ENCODE data around the gene ACSS3.

The ACSS3 gene

GRCh38 chr12:81231574-81232368, 153.9 kb downstream of the ACSS3 start:
- no peak for DNase-seq

- DNase-seq, result no peak
Observed at GRCh38 chr12:81245458-81245857, 167.6 kb downstream of the ACSS3 start.

GRCh38 chr12:81245907-81246570, 168.2 kb downstream of the ACSS3 start:
- peak; percentile 69 for DNase-seq

GRCh38 chr12:81249976-81250375, 172.1 kb downstream of the ACSS3 start:
- no peak for DNase-seq

- DNase-seq, result no peak
Observed at GRCh38 chr12:81252228-81252627, 174.3 kb downstream of the ACSS3 start.

GRCh38 chr12:81253360-81253759, 175.5 kb downstream of the ACSS3 start:
- DNase-seq, result no peak

GRCh38 chr12:81255456-81255855, 177.6 kb downstream of the ACSS3 start:
- peak; percentile 60 for DNase-seq

GRCh38 chr12:81255947-81256346, 178.1 kb downstream of the ACSS3 start:
- no peak for DNase-seq

- no peak for DNase-seq
Observed at GRCh38 chr12:81257947-81258551, 180.2 kb downstream of the ACSS3 start.

- no peak for DNase-seq
Observed at GRCh38 chr12:81259360-81259759, 181.5 kb downstream of the ACSS3 start.

GRCh38 chr12:81261508-81262207, 183.8 kb downstream of the ACSS3 start:
- no peak for DNase-seq

- no peak for DNase-seq
Observed at GRCh38 chr12:81263072-81263471, 185.2 kb downstream of the ACSS3 start.

- DNase-seq, result no peak
Observed at GRCh38 chr12:81270385-81270784, 192.5 kb downstream of the ACSS3 start.

GRCh38 chr12:81274637-81275529, 197.0 kb downstream of the ACSS3 start:
- DNase-seq, result no peak

GRCh38 chr12:81284137-81284536, 206.3 kb downstream of the ACSS3 start:
- peak; percentile 94 for DNase-seq

- DNase-seq, result no peak
Observed at GRCh38 chr12:81288651-81289050, 210.8 kb downstream of the ACSS3 start.

GRCh38 chr12:81294325-81295190, 216.7 kb downstream of the ACSS3 start:
- DNase-seq, result no peak

GRCh38 chr12:81295251-81295650, 217.4 kb downstream of the ACSS3 start:
- DNase-seq, result no peak

- DNase-seq, result no peak
Observed at GRCh38 chr12:81296556-81297305, 218.9 kb downstream of the ACSS3 start.

- no peak for DNase-seq
Observed at GRCh38 chr12:81297601-81298000, 219.7 kb downstream of the ACSS3 start.

GRCh38 chr12:81300454-81300853, 222.6 kb downstream of the ACSS3 start:
- no peak for DNase-seq
